HG02970 (cell line): ENCODE data around the gene SDK2.
"Not testable (repeated sequence)": the region's sequence is repeated elsewhere in the genome, so short reads cannot be mapped to it uniquely, and the experiment has no call there.

ENCODE experiments used
- ATAC-seq: cut with Tn5 transposase; IDR thresholded peaks from one replicate; pipeline ENCODE4 v1.9.1; 2021; ENCODE audit warnings: mild to moderate bottlenecking, moderate library complexity, moderate number of reproducible peaks; ENCODE audit not compliant: unreplicated experiment, low FRiP score

Gene SDK2

DNA sequence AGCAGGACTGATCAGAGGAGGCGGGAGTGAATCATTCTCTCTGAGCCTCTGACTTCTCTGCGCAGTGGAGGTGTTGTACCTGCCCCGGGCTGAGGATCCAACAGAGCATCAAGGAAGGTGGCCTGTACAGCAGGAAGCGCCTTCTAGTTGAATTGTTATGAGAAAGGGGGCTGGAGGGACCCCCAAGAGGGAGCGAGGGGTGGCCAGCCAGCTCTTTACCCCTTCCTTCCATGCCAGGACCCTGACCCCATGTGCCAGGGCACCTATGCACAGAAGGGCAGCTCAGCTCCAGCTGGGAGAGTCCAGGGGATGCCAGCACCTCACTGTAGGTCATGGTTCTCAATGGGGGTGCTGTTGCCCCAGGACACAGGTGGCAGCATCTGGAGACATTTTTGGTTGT, 149.3 kb downstream of the SDK2 start:
- ATAC-seq, result no peak

DNA sequence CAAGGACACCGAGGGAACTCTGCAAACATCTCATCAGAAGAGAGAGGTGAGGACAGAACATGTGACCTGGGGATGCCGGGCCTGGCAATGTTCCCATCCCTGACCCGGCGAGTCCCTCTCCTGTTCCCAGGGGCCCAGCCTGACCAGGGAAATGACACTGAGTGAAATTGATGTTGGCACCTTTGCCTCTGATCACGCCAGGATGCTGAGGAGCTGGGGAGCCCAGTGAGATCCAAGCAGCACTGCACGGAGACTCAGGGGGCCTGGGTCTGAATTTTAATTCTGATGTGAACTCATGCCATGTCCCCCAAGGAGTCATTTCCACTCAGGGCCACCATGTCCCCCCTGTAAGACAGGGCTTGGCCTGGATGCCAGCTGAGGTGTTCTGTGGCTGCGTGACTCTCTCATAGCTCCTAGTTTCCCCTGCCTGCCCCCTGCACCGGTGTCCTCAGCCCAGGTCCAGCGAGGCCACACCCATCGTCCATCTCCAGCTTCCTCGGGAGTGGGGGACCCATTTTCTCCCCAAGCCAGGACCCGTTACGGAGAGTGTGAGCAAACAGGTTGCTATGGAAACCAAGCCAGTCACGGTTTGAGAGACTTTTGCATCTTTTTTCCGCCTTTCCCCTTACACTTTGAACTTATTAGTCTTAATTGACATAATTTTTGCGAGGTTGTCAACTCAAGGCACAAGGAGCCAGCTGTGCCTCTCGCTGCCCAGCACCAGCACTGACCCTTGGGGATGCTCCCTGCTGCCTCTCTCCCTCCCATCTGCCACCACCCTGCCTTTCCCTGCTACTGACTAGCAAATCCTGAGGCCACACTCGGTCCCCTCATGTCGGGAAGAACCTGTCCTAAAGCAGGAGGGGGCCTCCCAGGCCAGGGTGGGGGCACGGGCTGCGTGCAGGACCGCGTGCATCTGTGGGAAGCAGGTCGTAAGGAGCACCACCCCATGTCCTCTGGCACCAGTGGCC, 150.0 kb downstream of the SDK2 start:
- ATAC-seq, result no peak

DNA sequence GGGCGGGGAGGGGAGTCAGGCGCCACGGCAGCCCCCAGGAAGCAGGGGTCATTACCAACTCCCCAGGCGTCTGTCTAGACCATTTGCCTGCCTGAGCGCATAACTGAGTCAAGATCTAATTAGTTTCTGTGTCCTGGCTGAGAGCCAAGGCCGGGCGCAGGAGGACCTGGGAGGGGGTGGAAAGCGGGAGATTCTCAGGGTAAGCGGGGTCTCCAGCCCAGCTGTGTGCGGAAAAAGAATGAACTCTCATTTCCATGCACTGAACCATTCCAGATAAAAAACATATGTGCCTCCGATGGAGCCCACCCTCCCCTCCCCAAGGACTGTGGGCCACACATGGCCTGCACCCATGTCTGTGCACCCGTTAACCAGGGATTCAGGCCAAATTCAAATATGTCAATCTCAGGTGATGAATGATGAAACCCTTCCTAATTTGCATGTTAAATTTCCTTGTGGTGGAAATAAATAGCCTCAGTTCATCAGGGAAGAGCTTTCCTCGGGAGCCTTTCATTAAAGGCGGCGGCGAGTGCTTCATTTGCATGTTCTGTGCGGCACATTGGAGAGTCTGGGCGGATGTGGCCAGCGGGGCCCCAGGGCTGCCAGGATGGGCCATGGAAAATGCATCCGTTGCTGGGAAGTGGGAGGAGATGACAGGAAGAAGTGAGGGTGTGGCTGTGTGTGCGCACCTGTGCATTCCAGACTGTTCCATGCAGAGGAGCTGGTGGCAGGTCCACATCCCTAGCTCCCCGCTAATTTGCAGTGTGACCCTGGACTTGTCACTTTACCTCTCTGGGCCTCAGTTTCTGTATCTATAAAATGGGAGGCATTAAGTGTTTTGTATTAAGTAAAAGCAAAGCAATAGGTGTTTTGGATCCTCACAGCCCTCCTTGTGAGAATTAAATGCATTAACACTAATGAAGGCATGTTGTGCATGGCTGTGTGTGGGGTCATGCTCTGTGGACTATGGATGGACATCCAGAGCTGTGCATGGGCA, 151.1 kb downstream of the SDK2 start:
- no peak for ATAC-seq

DNA sequence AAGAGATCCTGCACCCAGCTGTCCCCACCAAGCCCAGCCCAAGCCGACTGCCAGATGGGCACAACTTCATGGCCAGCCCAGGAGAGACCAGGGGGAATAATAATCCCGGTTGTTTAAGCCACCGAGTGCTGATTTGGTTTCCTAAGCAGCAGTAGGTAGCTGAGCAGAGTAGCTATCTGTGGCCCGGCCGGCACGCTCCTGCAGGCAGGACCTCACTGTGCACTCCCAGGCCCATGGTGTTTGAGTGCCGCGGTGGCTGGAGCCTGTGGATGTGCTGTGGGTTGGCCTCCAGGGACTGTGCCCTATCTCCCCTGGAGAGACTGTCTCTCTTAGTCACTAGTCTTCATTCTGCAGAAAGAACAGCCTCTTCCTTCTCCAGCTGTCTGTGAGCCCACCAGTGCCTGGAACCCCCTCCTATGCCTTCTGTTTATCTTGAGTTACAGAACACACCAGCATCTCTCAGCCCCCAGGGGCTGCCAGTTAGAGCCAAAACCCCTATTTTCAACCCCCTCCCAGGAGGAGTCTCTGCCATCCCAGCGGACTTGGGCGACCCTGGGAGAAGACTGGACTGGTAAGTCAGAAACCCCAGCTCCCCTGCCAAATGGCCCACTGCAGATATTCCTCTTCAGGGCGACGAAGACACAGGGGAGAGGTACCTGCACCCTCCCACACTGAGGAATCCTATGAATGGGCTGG, 152.0 kb downstream of the SDK2 start:
- ATAC-seq, result no peak

DNA sequence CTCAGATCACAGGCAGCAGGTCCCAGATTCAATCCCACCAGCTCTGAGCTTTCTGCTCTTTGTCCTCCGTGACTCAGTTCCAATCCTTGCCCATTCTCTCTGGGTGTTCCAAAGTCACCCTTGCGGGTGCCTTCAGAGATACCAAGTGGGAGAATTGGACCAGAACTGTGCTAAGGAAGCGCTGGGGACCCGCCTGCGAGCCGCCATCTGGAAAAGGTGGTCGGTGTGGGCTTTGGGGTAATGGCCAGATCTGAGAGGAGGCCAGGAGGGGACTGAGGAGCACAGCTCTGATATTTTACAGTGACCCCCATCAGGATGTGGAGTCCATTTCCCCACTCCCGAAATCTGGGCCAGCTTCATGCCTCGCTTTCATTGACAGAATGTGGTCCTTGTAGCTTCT, 152.6 kb downstream of the SDK2 start:
- no peak for ATAC-seq

DNA sequence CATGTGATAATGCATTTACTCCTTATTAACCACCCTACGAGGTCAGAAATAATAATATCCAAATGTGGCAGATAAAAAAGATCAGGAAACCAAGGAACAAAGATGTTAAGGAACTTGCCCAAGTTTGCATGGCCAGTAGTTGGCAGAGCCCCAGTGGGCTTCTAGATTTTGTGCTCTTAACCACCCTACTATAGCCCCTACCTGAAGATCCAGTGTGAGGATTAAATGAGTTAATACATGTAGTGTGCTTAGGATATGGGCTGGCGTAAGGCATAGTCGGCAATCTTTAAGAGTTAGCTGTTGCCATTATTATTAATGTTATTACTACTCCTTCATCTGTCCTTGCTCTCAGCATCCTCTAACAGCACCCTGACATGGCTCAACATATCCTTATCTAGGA, 153.4 kb downstream of the SDK2 start:
- ATAC-seq, result no peak

DNA sequence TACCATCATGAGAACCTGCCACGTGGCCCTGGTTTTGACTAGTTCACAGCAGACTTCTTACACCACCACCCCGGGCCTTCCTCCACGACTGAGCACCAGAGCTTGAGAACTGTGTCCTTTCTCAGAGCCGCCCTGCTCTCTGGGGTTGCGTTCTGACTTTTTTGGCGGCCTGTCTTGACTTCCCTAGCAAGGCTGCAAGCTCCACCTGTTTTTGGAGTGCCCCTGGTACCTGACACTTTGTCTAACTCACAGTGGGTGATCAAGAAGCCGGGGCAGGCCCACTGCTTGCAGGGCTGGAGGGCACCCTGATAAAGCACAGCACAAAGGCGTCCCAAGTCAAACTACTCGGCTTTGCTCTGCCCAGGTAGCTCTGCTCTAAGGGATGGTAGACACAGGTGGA, 154.3 kb downstream of the SDK2 start:
- ATAC-seq, result no peak

DNA sequence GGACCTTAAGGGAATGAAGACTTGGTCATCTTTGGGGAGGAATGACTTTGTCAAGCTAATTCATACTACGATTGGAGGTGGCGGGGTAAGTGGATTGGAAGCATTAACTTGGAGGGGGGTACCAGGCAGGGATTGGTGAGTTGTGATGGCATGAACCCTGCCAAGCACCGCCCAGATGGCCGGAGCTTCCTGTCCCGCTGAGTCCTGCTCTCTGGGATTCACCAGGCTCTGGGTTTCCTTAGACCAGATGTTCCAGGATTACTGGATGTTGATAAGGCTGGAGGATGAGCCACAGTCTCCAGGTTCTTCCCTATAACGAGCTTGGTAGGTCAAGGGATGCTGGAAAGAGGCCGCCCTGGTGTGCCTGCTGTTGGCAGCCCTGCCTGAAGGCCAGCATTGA, 154.9 kb downstream of the SDK2 start:
- ATAC-seq, result no peak

DNA sequence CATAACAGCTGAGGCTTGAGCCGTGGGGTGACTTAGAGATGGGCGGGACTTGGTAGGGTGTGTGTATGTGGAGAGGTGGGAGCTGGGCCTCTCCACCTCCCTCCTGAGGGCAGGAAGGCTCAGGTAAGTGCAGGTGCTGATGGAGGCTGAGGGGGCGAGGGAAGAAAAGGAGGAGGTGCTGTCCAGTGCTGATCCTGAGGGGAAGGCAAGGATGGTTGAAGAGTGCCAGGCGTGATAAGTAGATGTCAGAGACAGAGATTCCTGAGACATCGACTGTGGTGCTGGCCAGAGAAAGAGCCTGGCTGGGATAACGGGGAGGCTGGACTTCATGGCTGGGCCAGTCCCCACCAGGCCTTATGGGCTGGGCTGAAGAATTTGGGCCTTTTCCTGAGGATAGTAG, 159.1 kb downstream of the SDK2 start:
- no peak for ATAC-seq

DNA sequence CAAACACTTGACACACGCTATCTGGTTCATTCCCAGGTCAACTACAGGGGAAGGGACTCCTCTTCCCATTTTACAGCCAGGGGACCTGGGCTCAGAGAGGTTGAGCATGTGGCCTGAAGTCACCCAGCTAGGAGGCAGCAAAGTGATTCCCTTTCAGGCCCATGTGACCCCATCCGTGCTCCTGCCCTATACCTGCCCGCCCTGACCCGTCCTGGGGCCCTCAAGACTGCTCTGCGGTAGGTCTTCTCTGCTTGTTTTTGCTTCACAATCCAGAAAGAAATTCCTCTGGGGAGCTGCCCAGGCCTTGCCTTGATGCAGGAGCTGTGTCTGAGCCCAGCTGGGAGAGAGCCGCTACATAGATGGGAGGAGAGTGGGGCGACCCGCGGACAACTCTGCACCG, 161.4 kb downstream of the SDK2 start:
- ATAC-seq, result no peak

DNA sequence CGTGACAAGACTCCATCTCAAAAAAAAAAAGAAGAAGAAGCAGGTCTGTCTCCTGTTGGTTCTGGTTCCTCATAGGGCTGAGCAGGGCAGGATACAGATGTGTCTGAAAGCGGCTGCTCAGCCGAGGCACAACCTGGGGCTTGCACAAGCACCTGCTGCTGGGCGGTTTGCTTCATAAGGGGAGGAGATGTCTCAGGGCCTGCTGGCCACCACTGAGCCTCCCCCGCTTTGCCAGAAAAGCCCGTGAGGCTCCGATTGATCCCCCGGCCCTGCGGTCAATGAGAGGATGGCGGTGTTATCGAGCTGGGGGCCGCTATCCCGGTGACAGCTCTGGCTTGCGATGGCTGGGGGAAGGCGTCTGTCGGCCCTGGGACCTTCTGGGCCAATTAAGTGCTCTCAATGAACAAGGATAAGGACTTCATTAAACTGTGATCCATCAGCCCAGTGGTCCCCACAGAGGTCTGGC, 162.0 kb downstream of the SDK2 start:
- no peak for ATAC-seq

DNA sequence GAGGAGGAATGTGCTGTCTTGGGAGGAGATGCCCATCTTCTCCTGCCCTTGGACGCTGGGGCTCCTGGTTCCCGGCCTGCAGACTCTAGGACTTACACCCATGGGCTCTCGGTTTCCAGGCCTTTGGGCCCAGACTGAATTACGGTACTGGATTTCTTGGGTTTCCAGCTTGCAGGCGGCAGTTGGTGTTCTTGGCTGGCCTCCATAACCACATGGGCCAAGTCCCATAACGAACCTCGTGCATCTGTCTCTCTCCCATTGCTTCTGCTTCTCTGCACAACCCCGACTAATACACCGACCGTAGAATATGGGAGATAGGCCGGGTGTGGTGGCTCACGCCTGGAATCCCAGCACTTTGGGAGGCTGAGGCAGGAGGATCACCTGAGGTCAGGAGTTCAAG, 162.6 kb downstream of the SDK2 start:
- no peak for ATAC-seq

DNA sequence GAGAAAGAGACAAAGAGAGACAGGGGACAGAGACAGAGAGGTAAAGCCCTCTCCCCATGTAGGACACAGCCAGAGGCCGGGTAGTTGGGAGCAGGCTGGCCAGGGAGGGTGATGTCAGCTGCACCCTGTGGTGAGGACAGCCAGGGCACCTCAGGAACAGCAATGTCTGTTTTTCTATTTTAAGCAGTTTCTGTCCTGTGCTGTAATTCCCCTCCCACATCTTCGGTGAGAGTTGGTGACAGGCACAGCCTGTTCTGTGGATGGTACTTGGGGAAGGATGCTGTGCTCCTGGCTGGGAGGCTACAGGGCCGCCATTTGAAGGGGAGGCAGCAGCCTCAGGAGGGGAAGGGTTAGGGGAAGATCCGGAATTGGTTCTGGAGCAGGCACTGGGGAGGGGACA, 163.5 kb downstream of the SDK2 start:
- no peak for ATAC-seq

DNA sequence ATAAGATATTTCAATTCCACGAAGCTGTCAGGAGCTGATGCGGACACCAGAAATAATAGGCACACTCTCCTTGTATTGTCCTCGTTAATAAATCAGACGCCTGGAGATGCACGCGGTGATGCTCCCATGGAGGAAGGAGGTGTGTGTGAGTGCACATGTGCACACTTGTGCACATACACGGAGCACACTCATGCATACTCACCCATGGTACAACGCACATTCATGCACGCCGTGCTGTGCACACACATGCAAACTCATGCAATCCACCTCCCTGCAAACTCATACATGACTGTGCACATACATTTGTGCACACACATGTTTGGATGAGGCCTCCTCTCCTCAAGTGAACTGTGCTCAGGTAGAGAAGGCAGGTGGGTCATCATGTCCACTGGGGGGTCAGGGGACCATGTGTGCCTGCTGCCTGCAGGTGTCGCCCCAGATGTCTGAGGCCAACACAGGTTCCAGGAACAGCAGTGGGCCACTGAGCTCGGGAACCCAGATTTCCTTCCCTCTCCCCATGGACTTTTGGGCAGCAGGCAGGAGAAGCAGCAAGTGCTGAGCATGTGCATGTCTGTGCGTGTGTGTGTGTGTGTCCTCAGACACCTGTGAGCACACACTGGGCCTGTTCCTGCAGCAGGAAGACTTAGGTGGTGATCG, 165.3 kb downstream of the SDK2 start:
- ATAC-seq, result no peak

DNA sequence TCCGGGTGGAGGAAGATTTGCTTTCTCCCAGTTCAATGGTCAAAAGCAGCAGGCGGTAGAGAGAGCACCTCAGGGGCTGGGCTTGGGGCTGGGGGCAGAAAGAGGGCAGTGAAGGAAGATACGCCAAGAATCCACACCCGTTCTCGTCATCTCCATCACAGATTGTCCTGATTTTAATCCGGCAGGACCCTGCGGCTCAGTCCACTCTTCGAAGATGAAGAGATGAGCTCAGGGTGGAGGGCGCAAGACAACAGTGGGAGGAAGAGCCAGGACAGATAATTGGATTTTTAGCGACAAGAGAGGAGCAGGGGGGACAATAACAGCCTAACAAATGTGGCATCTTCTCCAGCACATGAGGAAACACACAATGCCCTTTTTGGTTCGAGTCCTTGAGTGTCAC, 165.9 kb downstream of the SDK2 start:
- ATAC-seq, result no peak

DNA sequence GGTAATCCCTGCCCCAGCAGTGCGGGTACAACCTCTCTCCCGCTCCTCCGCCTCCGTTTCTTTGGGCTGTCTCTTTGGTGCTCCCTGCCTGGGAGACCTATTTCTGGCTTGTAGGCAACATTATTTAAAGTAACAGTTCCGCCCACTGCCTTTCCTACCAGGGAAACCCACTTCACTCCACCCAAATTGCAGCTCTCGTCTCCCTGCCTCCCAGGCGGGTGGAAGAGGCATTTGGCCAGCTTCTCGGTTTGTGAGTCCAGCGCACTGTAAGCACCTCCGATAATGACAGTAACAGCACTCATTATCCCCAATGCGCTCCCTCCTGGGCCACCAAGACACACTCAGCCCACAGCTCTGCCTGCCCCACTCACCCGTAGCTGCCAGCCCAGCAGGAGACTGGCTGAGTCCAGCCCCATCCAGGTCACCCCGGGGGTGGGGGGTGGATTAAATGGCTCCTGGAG, 167.3 kb downstream of the SDK2 start:
- ATAC-seq, result no peak

DNA sequence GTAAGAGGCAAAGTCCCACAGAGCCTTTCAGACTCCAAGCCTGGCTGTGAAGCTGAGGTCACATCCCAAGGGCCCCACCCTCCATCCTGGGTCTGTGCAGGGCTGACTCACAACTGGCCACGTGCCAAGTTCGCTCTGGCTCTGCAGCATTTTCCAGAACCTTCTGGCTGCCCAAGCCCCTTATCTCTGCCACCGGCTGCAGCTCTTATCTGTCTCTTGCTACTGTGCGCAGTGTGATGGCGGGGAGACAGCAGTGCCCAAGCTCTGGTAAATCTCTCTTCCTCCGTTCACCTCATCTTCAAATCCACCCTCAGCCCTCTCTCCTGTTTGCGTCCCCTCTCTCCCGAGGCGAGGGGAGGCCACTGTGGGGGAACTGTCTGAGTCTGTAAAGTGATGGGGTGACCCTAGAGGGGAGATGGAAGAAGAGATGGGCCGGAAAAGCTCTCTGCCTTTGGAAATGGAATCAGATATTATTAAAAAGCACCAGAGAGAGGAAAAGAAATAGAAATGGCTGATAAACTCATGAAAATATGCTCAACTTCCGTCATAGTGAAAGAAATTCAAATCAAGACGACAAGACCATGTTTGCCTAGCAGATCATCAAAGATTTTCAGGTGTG, 169.8 kb downstream of the SDK2 start:
- ATAC-seq, result no peak

DNA sequence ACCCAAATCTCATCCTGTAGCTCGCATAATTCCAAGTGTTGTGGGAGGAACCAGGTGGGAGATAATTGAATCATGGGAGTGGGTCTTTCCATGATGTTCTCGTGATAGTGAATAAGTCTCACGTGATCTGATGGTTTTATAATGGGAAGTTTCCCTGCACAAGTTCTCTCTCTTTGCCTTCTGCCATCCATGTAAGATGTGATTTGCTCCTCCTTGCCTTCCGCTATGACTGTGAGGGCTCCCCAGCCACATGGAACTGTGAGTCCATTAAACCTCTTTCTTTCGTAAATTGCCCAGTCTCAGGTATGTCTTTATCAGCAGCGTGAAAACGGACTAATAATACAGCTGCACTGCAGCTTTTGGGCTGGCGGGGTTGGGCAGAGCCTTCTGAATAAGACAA, 171.5 kb downstream of the SDK2 start:
- not testable (repeated sequence) for ATAC-seq

DNA sequence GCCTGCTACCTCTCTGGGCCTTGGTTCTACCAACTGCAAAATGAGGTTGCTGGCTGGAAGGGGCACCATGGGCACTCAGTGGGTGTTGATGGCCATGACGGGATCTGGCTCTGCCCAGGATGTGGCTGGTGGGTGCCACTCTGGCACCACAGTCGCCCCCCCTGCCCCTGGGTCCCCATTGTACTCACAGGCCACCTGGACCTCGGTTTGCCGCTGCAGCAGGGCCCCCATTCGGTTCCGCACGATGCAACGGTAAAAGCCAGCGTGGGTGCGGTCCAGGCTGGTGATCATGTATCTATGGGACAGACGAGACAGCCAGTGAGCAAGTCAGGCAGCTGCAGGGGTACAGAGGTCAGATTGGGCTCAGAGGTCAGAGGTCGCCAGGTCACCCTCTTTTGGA, 172.3 kb downstream of the SDK2 start:
- ATAC-seq, result no peak
